H54 (cell line): ENCODE results near the gene SRP9.

ENCODE experiments used
- DNase-seq: peaks from one replicate; pipeline ENCODE4 v3.0.0; 2011; ENCODE audit warnings: low spot score, mixed read lengths; ENCODE audit not compliant: insufficient read length
- FAIRE-seq: peaks from 3 replicates; lab custom pipeline; 2011; peaks lifted over from hg19 to GRCh38; lab: Jason Lieb, UNC
- POLR2A ChIP-seq: IDR thresholded peaks from 2 replicates; pipeline ENCODE4 v1.6.1; 2011; ENCODE audit warnings: low read depth, mild to moderate bottlenecking, low read length

The SRP9 gene

DNA sequence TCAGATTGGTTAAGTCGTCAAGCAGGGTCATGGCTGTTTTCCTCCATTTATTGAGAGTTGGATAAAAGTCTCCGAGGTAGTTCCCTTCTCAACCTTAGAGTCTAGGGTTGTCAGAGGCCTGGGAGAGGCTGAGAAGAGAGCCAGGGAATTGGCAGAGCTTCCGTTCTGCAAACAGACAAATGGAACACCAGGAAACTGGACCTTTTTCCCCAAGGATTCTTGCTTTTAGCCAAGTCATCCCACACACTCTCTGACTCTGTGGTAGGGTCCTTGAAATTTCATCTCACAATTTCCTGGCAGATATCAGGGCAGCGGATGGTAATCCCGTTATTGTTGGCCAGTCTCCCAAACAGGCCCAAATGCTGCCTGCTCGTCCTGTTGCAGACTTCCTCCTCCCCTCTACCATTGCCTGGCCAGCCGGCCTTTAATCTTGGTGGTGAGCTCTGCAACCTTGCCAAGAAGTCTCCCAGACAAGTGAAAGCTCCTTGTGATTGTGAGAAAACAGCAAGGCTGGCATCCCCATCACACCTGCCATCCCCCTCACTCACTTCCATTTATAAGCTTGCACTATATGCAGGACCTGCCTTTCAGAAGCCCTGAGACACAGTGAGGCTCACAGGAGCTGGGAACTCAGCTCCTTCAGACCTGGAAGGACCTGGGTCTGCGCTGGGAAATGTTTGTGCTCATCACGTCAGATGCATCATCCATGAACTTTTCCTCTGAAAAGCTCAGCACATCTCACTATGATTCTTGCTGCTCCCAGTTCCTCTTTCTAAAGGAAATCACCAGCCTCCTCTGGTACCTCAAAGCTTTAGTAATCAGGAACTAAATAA lies 13.7 kb upstream of the SRP9 start:
- FAIRE-seq (no peak), DNase-seq (no peak)
- no peak for TF ChIP-seq POLR2A

DNA sequence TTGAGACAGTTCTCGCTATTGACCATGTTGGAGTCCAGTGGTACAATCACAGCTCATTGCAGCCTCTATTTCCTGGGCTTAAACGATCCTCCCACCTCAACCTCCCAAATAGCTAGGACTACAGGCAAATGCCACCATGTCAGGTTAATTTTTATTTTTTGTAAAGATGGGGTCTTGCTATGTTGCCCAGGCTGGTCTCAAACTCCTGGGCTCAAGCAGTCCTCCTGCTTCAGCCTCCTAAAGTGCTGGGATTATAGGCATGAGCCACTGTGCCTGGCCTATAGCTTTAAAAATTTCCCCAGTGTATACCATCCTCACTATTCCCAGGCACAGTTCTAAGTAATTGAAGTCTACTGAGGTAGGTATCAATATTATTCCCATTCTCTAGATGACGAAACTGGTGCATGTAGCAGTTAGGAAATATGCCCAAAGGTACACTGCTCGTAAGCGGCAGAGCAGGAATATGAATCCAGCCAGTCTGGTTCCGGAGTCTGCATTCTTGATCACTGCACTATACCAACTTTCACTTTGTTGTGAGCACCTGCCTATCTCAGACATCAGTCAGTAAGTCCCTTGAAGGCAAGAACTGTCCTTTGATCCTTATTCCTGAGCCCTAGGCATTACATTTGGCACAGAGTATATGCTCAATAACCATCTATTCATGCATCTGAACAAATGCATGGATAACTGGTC lies 11.5 kb upstream of the SRP9 start:
- FAIRE-seq: no peak
- no peak for TF ChIP-seq POLR2A
- no peak for DNase-seq

DNA sequence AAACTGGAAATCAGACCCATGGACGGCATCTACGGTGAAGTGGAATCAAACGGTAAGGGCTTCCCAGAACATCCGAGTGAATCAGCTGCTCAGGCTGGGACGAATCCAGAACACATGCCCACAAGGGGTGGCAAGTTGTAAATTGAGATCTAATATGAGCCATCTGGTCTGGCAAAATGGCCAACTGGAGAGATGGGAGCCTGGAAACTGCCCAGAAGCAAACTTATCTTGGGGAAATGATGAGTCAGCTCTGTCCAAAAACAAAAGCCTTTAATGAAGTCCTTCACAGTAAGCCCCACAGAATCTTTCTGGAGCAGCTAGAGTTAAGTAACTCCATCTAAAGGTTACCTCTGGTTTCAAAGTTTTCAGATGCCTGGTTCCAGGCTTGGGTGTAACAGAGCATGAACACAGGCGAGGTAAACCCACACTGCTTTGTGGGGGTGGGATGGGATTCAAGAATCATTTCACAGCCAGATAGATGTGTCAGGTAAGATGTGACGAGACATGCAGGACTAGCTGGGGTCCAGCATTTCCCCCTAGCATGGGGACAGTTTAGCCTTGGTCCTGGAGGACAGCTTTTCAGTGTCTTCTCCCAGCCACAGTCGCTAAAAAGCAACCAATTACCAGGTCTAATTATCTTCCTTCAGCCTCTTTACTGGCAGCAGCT lies 10.5 kb upstream of the SRP9 start:
- DNase-seq (peak; percentile 68), FAIRE-seq (no peak)
- TF ChIP-seq POLR2A: no peak

DNA sequence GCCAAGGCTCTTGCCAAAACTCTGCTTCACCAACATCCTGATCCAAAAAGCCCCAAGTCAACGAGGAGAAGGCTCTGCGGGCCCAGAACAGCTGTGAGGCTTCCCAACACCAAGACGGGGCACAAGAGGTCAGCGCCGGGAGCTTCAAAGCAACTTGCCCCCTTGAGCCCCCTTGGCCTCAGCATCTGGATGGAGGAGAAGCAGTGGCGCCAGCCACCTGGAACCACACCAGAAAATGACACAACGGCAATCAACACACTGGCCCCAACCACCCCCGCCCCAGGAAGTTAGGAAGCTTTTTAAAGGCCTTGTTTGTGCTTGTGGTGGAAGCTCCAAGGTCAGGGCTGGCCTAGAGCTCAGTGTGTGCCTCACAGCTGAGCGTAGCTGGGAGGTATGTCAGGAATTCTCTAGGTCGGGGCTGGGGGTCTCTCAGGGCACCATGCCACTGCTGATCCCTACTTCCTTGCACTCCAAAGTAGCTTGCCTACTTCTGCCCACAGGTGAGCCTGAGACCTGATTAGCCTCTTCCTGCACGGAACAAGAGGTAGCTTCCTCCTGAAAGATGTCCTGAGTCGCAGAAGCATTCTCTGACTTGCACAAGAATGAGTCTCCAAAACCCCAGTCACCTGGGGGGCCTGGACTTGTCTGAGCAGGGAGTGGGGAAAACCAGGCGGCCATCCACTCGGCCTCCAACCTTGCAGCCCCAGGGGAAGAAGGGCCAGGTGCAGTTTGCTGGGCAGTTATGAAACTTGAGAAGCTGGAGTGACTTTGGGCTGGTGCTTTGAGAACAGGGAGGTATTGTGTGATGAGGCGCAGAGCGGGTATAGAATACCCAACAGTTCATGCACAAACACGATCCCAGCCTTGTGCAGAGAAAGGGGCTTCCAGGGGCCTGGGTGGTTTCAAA lies 9.7 kb upstream of the SRP9 start:
- DNase-seq (no peak), FAIRE-seq (no peak)
- TF ChIP-seq POLR2A: no peak

DNA sequence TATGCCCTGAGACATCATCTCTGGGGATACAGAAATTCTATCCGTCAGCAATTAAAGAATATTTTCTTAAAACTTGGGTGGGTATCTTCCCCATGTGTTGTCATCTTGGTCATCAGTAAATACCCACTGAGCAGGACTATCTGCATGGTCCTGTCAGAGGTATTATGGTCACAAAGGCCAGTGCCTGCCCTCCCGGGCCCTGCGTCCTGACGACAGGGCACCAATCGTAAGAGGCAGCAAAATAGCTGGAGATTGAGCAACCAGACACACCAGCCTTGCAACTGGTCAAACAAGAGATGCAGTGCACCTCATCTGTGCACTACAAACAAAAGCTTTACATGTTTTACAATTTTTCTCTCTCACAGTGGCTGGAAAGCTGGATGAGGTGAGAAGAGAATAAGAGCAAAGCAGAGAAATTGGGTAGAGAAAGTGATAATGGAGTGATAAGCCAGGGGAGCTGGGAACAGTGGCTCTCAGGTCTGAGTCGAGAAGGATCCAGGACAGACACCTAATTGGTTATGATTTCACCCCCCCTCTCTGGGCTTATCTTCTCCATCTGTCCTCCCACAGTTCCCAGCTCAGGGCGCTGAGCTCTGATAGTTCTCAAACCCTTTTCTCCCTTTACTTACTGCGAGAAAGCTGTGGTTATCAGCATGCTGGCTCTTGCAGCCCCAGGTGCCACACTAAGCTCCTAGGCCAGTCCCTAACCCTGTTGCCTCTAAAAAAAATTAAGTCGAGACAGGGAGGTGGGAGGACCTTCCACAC lies 8.8 kb upstream of the SRP9 start:
- no peak for DNase-seq
- FAIRE-seq: no peak
- no peak for TF ChIP-seq POLR2A

GRCh38 chr1:225769687-225770086 lies 7.9 kb upstream of the SRP9 start:
- FAIRE-seq (no peak), DNase-seq (no peak)
- no peak for TF ChIP-seq POLR2A

DNA sequence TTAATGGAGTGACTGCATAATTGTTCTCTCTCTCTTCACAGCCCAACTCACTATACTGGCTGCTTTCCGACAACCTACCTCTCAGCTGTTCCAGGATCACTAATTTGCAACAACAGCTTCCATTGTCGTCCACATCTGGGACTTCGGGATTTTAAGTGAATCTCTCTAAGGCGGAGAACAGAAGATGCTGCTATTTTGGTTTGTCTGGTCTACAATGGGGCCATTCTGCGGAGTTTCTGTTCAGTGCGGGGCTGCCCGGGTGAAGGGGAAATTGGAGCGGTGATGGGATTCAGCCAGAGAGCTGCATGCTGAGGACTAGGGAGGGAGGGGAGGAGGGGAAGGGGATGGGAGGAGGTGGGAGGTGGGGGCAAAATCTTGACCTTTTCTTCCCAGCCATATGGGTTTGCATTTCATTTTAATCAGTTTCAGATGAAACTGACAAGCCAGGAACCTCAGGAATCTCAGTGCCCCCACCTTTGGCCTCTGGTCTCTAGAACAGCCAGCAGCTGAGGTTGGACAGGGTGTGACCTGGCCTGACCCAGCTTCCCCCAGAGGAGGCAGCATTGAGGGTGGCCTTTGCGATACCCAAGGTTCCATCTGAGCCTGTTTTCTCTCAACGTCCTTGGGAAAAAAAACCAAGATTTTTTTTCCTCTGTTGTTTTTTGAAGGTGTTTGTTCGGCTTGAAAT lies 6.9 kb upstream of the SRP9 start:
- FAIRE-seq: no peak

GRCh38 chr1:225771661-225772322 lies 5.8 kb upstream of the SRP9 start:
- TF ChIP-seq POLR2A: no peak
- DNase-seq: no peak
- no peak for FAIRE-seq

More for the DNA sequence above, 6.9 kb upstream of the SRP9 start:
- no peak for TF ChIP-seq POLR2A
- no peak for DNase-seq

- no peak for FAIRE-seq
- TF ChIP-seq POLR2A: no peak
- DNase-seq: peak; percentile 69
Measured at GRCh38 chr1:225772323-225772768, 5.3 kb upstream of the SRP9 start.

DNA sequence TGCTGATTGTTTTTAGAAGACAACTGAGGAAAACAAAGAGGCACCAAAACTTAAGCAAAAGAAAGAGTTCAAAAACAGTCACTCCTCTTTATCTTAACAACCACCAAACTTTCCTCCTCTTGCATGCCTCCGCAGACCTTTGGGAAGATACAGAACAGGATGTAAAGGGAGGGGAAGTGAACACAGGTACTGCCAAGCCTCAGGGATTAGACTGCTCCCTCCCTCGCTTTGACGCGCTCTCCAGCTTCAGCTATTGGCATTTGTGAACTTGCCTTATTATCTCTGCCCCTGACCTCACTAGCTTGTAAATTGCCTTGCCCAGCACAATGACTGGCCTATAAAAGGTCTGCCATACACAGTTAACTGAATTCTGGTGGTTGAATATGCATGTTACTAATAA lies 4.8 kb upstream of the SRP9 start:
- DNase-seq: no peak
- no peak for FAIRE-seq
- no peak for TF ChIP-seq POLR2A

- DNase-seq: no peak
- no peak for FAIRE-seq
- no peak for TF ChIP-seq POLR2A
Measured at GRCh38 chr1:225774281-225775147, 3.1 kb upstream of the SRP9 start.
